KOPT-K1 (cell line): ENCODE results near the gene ADAMTSL2.

Source experiments
- H3K27ac ChIP-seq: fragments of 200-600 bp; sonication (generic); 2 replicates; pipeline ENCODE4 v1.5.1; 2016; ENCODE audit warnings: antibody characterized with exemption, mild to moderate bottlenecking, low read depth, low read length; ENCODE audit not compliant: poor library complexity, severe bottlenecking
- H3K36me3 ChIP-seq: fragments of 200-600 bp; sonication (generic); 2 replicates; pipeline ENCODE4 v1.5.1; 2017; ENCODE audit warnings: antibody characterized with exemption, mild to moderate bottlenecking, low read length, moderate library complexity; ENCODE audit not compliant: insufficient read depth
- H3K9me3 ChIP-seq: fragments of 200-600 bp; sonication (generic); 2 replicates; pipeline ENCODE4 v1.5.1; 2017; ENCODE audit warnings: antibody characterized with exemption, low read length, mild to moderate bottlenecking; ENCODE audit not compliant: insufficient read depth, poor library complexity, severe bottlenecking

Gene ADAMTSL2

GRCh38 chr9:133576031-133576874, 41.7 kb downstream of the ADAMTSL2 start:
- H3K36me3 ChIP-seq: no peaks in the 10 kb centered on the region
- no peak overlapping the region for H3K27ac ChIP-seq
- no peaks in the 10 kb centered on the region for H3K9me3 ChIP-seq

GRCh38 chr9:133576875-133577736, 42.6 kb downstream of the ADAMTSL2 start:
- Histone ChIP-seq H3K36me3 (no peaks in the 10 kb centered on the region), H3K27ac (no peak overlapping the region), H3K9me3 (no peaks in the 10 kb centered on the region)

GRCh38 chr9:133577737-133578112, 43.2 kb downstream of the ADAMTSL2 start:
- no peaks in the 10 kb centered on the region for H3K36me3 ChIP-seq
- no peaks in the 10 kb centered on the region for H3K9me3 ChIP-seq
- no peak overlapping the region for H3K27ac ChIP-seq

- H3K27ac ChIP-seq: no peak overlapping the region
Measured at GRCh38 chr9:133578524-133579441, 44.3 kb downstream of the ADAMTSL2 start.

GRCh38 chr9:133579601-133580418, 45.3 kb downstream of the ADAMTSL2 start:
- no peak overlapping the region for H3K27ac ChIP-seq
- no peaks in the 10 kb centered on the region for H3K9me3 ChIP-seq
- no peaks in the 10 kb centered on the region for H3K36me3 ChIP-seq

More at GRCh38 chr9:133578524-133579441, 44.3 kb downstream of the ADAMTSL2 start:
- H3K36me3 ChIP-seq: no peaks in the 10 kb centered on the region
- no peaks in the 10 kb centered on the region for H3K9me3 ChIP-seq

DNA sequence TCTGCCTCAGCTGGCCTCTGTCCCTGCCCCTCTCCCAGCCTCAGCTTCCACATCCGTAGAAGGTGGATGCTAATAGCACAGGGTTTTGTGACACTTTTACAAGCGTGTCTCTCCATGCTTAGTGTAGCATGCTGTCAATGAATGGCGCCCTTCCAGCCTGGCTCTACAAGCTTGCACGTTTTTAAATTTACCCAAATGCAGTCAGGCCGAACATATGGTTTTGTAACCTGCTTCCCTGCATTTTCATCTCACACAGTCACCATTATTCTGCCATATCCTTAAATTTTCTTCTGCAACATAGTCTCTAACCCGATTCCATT, 45.9 kb downstream of the ADAMTSL2 start:
- Histone ChIP-seq H3K27ac (no peak overlapping the region), H3K9me3 (no peaks in the 10 kb centered on the region), H3K36me3 (no peaks in the 10 kb centered on the region)

- no peaks in the 10 kb centered on the region for H3K9me3 ChIP-seq
- no peak overlapping the region for H3K27ac ChIP-seq
- H3K36me3 ChIP-seq: no peaks in the 10 kb centered on the region
Measured at GRCh38 chr9:133581011-133581410, 46.5 kb downstream of the ADAMTSL2 start.

GRCh38 chr9:133581513-133582343, 47.2 kb downstream of the ADAMTSL2 start:
- Histone ChIP-seq H3K36me3 (no peaks in the 10 kb centered on the region), H3K27ac (no peak overlapping the region), H3K9me3 (no peaks in the 10 kb centered on the region)

DNA sequence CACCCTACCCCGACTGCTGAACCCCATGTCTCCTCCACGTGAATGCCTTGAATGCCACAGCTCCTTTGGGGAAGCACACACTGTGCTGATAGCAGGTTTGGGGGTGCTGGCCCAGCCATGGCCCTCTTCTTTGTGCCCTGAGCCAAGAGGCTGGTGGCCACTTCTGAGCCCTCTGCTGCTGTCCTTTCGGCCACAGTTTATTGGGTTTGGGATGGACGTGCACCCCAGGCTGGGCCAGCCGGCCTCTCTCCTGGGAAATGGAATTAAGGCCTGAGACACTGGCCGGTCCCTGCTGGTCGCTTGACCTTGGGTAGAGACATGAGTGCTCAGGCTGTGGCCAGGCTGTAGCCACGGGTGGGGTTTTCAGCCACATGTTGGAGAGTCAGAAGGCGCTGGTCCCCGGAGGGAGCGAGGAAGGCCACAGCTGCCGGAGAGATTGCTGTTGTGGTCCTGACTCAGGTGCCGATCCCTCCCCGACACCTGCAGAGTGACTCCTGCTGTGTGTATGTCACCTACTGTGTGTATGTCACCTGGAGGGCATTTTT, 48.1 kb downstream of the ADAMTSL2 start:
- H3K27ac ChIP-seq: no peak overlapping the region
- no peaks in the 10 kb centered on the region for H3K9me3 ChIP-seq
- no peaks in the 10 kb centered on the region for H3K36me3 ChIP-seq

- Histone ChIP-seq H3K9me3 (peaks cover under 1% of the 10 kb centered on the region), H3K27ac (no peak overlapping the region), H3K36me3 (no peaks in the 10 kb centered on the region)
Measured at GRCh38 chr9:133583111-133583510, 48.6 kb downstream of the ADAMTSL2 start.

GRCh38 chr9:133583586-133583985, 49.1 kb downstream of the ADAMTSL2 start:
- H3K27ac ChIP-seq: no peak overlapping the region
- no peaks in the 10 kb centered on the region for H3K36me3 ChIP-seq
- peaks cover 5% of the 10 kb centered on the region for H3K9me3 ChIP-seq

DNA sequence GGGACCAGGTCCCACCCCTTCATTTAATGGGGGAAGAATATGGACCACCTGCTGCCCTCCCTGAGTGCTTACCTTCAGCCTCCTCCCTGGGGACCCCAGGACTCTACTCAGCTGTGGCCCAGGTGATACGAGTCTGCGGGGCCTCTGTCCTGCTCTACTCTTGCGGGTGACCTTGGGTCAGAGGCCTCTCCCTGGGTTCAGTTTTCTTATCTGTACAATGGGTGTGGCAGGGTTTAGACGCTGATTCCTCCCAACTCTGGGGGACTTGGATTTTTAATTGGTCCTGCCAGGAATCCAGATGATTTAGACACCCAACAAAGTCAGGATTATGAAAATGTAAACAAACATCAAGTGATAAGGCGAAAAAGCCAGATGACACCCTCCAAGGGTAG, 49.7 kb downstream of the ADAMTSL2 start:
- Histone ChIP-seq H3K9me3 (peaks cover 8% of the 10 kb centered on the region), H3K27ac (no peak overlapping the region), H3K36me3 (no peaks in the 10 kb centered on the region)
